ENCODE results near the gene TSPYL1. TPM values are rescaled to one million over a fixed set of nuclear protein-coding genes. Genes with fewer than 3 reads are reported as not detected.

Gene TSPYL1
- total and polyA plus RNA-seq, 2 experiments from 2014 or later, result 71.5 to 89.1 TPM

- Histone ChIP-seq H3F3A (ENCODE audit: insufficient read depth) (peaks cover 7% of the 10 kb centered on the region; the same call in 1 of the 2 replicates), H3K27ac (no peak overlapping the region), H3K9ac (peak overlapping the region; percentile 99), H3K4me1 (ENCODE audit: insufficient read depth) (peaks cover 36% of the 10 kb centered on the region), H3K4me3 (peak overlapping the region; percentile 82), H4K20me1 (ENCODE audit: insufficient read depth) (peaks cover 15% of the 10 kb centered on the region; the same call in 1 of the 2 replicates), H2AFZ (peak overlapping the region; percentile 90), H3K9me2 (ENCODE audit: insufficient read depth) (no peaks in the 10 kb centered on the region), H3K36me3 (ENCODE audit: low read depth) (no peaks in the 10 kb centered on the region), H3K27me3 (replicated peaks; ENCODE audit: insufficient read depth) (no peaks in the 10 kb centered on the region), H3K79me2 (ENCODE audit: insufficient read depth) (peaks cover 58% of the 10 kb centered on the region), H3K9me3 (ENCODE audit: low read depth) (no peaks in the 10 kb centered on the region), H3K4me2 (ENCODE audit: unreplicated experiment) (peak overlapping the region; percentile 81)
- no peak for DNase-seq
- in situ Hi-C loops (cut with MboI), result loop anchor here (10.0 kb wide), 1 partner anchor 144 kb away; no protein-coding TSS in a partner anchor
- TF ChIP-seq EZH2 (IDR thresholded peaks at IDR 0.05; ENCODE audit: insufficient read depth, poor library complexity, severe bottlenecking) (no peak), EZH2phosphoT487 (IDR thresholded peaks at IDR 0.05; ENCODE audit: insufficient read depth, low read depth) (no peak)
- WGBS, 2 experiments (ENCODE audit: low coverage in 1 of 2, low lambda C conversion rate in 2 of 2, missing lambda C conversion rate in 2 of 2), result 84 to 91% methylated on average over 5 of the region's 5 CpGs
Observed at GRCh38 chr6:116280933-116281316, 1.2 kb upstream of the TSPYL1 start.

GRCh38 chr6:116280161-116280932 is 617 bp upstream of the TSPYL1 start:
- WGBS, 2 experiments (ENCODE audit: low coverage in 1 of 2, low lambda C conversion rate in 2 of 2, missing lambda C conversion rate in 2 of 2), result 16 to 19% methylated on average over 8 of the region's 8 CpGs
- peaks cover 64% of the 10 kb centered on the region for H3K79me2 ChIP-seq (ENCODE audit: insufficient read depth)

GRCh38 chr6:116278854-116279231 is 887 bp downstream of the TSPYL1 start:
- no peaks in the 10 kb centered on the region for H3K9me3 ChIP-seq (ENCODE audit: low read depth)
- peaks cover 15% of the 10 kb centered on the region; the same call in 1 of the 2 replicates for H4K20me1 ChIP-seq (ENCODE audit: insufficient read depth)
- H3K27me3 ChIP-seq (replicated peaks; ENCODE audit: insufficient read depth), result no peaks in the 10 kb centered on the region
- in situ Hi-C loops (cut with MboI), result no loop called here
- H3K36me3 ChIP-seq (ENCODE audit: low read depth), result peaks cover 13% of the 10 kb centered on the region; the same call in 1 of the 2 replicates
- peaks cover 79% of the 10 kb centered on the region for H3K79me2 ChIP-seq (ENCODE audit: insufficient read depth)
- DNase-seq, result no peak
- H3K4me3 ChIP-seq, result peak overlapping the region; percentile 82
- H3F3A ChIP-seq (ENCODE audit: insufficient read depth), result peaks cover 7% of the 10 kb centered on the region; the same call in 1 of the 2 replicates
- H3K4me2 ChIP-seq (ENCODE audit: unreplicated experiment), result peak overlapping the region; percentile 81
- H3K9me2 ChIP-seq (ENCODE audit: insufficient read depth), result no peaks in the 10 kb centered on the region
- TF ChIP-seq EZH2phosphoT487 (IDR thresholded peaks at IDR 0.05; ENCODE audit: insufficient read depth, low read depth) (no peak), EZH2 (IDR thresholded peaks at IDR 0.05; ENCODE audit: insufficient read depth, poor library complexity, severe bottlenecking) (no peak)
- H3K9ac ChIP-seq, result peak overlapping the region; percentile 99
- H2AFZ ChIP-seq, result peak overlapping the region; percentile 90
- WGBS, 2 experiments (ENCODE audit: low coverage in 1 of 2, low lambda C conversion rate in 2 of 2, missing lambda C conversion rate in 2 of 2), result 20 to 21% methylated on average over 12 of the region's 12 CpGs
- H3K27ac ChIP-seq, result peak overlapping the region; percentile 91
- peaks cover 47% of the 10 kb centered on the region for H3K4me1 ChIP-seq (ENCODE audit: insufficient read depth)

More at GRCh38 chr6:116280161-116280932, 617 bp upstream of the TSPYL1 start:
- H3K27me3 ChIP-seq (replicated peaks; ENCODE audit: insufficient read depth), result no peaks in the 10 kb centered on the region
- DNase-seq, result peak; percentile 26
- peaks cover 38% of the 10 kb centered on the region for H3K4me1 ChIP-seq (ENCODE audit: insufficient read depth)
- H3K9me2 ChIP-seq (ENCODE audit: insufficient read depth), result no peaks in the 10 kb centered on the region
- in situ Hi-C loops (cut with MboI), result loop anchor here (10.0 kb wide), 1 partner anchor 144 kb away; no protein-coding TSS in a partner anchor
- TF ChIP-seq EZH2 (IDR thresholded peaks at IDR 0.05; ENCODE audit: insufficient read depth, poor library complexity, severe bottlenecking) (no peak), EZH2phosphoT487 (IDR thresholded peaks at IDR 0.05; ENCODE audit: insufficient read depth, low read depth) (no peak)
- no peaks in the 10 kb centered on the region for H3K36me3 ChIP-seq (ENCODE audit: low read depth)
- H3K9me3 ChIP-seq (ENCODE audit: low read depth), result no peaks in the 10 kb centered on the region
- peak overlapping the region; percentile 82 for H3K4me3 ChIP-seq
- peaks cover 7% of the 10 kb centered on the region; the same call in 1 of the 2 replicates for H3F3A ChIP-seq (ENCODE audit: insufficient read depth)
- peak overlapping the region; percentile 91 for H3K27ac ChIP-seq
- H2AFZ ChIP-seq, result peak overlapping the region; percentile 90
- H3K9ac ChIP-seq, result peak overlapping the region; percentile 99
- H3K4me2 ChIP-seq (ENCODE audit: unreplicated experiment), result peak overlapping the region; percentile 81
- peaks cover 15% of the 10 kb centered on the region; the same call in 1 of the 2 replicates for H4K20me1 ChIP-seq (ENCODE audit: insufficient read depth)

- 78 to 80% methylated on average over 11 of the region's 11 CpGs for WGBS, 2 experiments (ENCODE audit: low coverage in 1 of 2, low lambda C conversion rate in 2 of 2, missing lambda C conversion rate in 2 of 2)
- Histone ChIP-seq H4K20me1 (ENCODE audit: insufficient read depth) (peaks cover 15% of the 10 kb centered on the region; the same call in 1 of the 2 replicates), H3K9me2 (ENCODE audit: insufficient read depth) (no peaks in the 10 kb centered on the region), H3K4me2 (ENCODE audit: unreplicated experiment) (peak overlapping the region; percentile 81), H3F3A (ENCODE audit: insufficient read depth) (peaks cover 7% of the 10 kb centered on the region; the same call in 1 of the 2 replicates), H3K27ac (peak overlapping the region; percentile 91), H3K4me3 (peak overlapping the region; percentile 82), H3K79me2 (ENCODE audit: insufficient read depth) (peaks cover 80% of the 10 kb centered on the region), H3K27me3 (replicated peaks; ENCODE audit: insufficient read depth) (no peaks in the 10 kb centered on the region), H3K9me3 (ENCODE audit: low read depth) (no peaks in the 10 kb centered on the region), H2AFZ (no peak overlapping the region), H3K36me3 (ENCODE audit: low read depth) (peaks cover 13% of the 10 kb centered on the region; the same call in 1 of the 2 replicates), H3K4me1 (ENCODE audit: insufficient read depth) (peaks cover 47% of the 10 kb centered on the region), H3K9ac (peak overlapping the region; percentile 99)
- DNase-seq, result no peak
- in situ Hi-C loops (cut with MboI), result no loop called here
- TF ChIP-seq EZH2phosphoT487 (IDR thresholded peaks at IDR 0.05; ENCODE audit: insufficient read depth, low read depth) (no peak), EZH2 (IDR thresholded peaks at IDR 0.05; ENCODE audit: insufficient read depth, poor library complexity, severe bottlenecking) (no peak)
Observed at GRCh38 chr6:116278481-116278829, 1.3 kb downstream of the TSPYL1 start.
